Parathyroid adenoma (tissue), 2 donors: ENCODE data around the gene PCNX2.

Experiments
- H2AFZ ChIP-seq: fragments of 300-600 bp; sonication (generic); one replicate; pipeline ENCODE4 v1.7.0; 2017; ENCODE audit warnings: antibody characterized with exemption, mild to moderate bottlenecking
- H3K27ac ChIP-seq: fragments of 300-600 bp; sonication (generic); one replicate; pipeline ENCODE4 v1.7.0; 2017
- H3K27me3 ChIP-seq: fragments of 300-600 bp; sonication (generic); one replicate; pipeline ENCODE4 v1.7.0; 2017; ENCODE audit warnings: low read length; ENCODE audit not compliant: control insufficient read depth, insufficient read depth
- H3K36me3 ChIP-seq: fragments of 300-600 bp; sonication (generic); one replicate; pipeline ENCODE4 v1.7.0; 2017; ENCODE audit warnings: low read length; ENCODE audit not compliant: control insufficient read depth, insufficient read depth
- H3K4me1 ChIP-seq: fragments of 300-600 bp; sonication (generic); one replicate; pipeline ENCODE4 v1.7.0; 2017; ENCODE audit warnings: control low read depth
- H3K4me2 ChIP-seq: fragments of 300-600 bp; sonication (generic); one replicate; pipeline ENCODE4 v1.7.0; 2017; ENCODE audit warnings: low read length
- H3K4me3 ChIP-seq: fragments of 300-600 bp; sonication (generic); one replicate; pipeline ENCODE4 v1.7.0; 2017; ENCODE audit warnings: low read depth, low read length
- H3K79me2 ChIP-seq: fragments of 300-600 bp; sonication (generic); one replicate; pipeline ENCODE4 v1.7.0; 2017; ENCODE audit warnings: control low read depth
- H3K9ac ChIP-seq: fragments of 300-600 bp; sonication (generic); one replicate; pipeline ENCODE4 v1.7.0; 2017; ENCODE audit warnings: mild to moderate bottlenecking
- H3K9me3 ChIP-seq: fragments of 300-600 bp; sonication (generic); one replicate; pipeline ENCODE4 v1.7.0; 2017; ENCODE audit warnings: low read length; ENCODE audit not compliant: control insufficient read depth
- TF ChIP-seq, protein P1 (sequence below): fragments of 300-600 bp; sonication (generic); IDR thresholded peaks from one replicate; pipeline ENCODE4 v1.7.0; 2017; ENCODE audit warnings: antibody characterized with exemption, mild to moderate bottlenecking
- donor health status: primary hyperparathyroidism.

Gene PCNX2

DNA sequence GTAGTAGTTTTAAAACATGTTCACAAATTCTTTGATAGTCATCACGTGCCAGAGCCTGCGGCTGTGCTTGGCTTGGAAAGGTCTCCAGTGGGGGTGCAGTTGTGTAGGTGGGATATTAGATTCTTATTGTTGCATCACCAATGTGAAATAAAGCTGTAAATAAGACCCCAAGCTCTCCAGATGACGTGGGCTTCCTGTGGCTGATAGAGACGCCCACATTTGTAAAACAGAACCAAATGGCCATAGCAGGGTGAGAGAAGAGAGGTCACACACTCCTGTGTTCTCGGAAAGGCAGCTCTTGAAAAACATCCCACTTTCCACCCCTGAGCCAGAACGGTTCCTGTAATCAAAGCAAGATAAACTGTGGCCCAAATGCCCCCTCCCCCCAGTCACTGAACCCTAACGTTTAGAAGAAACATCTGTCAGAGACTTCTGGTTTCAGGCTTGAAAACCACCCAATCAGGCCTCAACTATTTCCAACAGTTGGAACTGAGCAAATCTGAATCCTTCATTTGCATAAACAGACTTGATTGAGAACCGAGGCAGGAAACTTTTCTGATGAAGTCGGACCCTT lies 351.8 kb downstream of the PCNX2 start:
- Histone ChIP-seq H3K36me3 (no peaks in the 10 kb centered on the region), H3K27me3 (no peaks in the 10 kb centered on the region), H3K79me2 (no peaks in the 10 kb centered on the region), H3K4me3 (no peak overlapping the region), H3K9ac (no peak overlapping the region), H3K27ac (no peak overlapping the region), H3K9me3 (no peaks in the 10 kb centered on the region), H2AFZ (no peak overlapping the region), H3K4me1 (peaks cover 3% of the 10 kb centered on the region), H3K4me2 (no peak overlapping the region)
- TF ChIP-seq, protein P1, sequence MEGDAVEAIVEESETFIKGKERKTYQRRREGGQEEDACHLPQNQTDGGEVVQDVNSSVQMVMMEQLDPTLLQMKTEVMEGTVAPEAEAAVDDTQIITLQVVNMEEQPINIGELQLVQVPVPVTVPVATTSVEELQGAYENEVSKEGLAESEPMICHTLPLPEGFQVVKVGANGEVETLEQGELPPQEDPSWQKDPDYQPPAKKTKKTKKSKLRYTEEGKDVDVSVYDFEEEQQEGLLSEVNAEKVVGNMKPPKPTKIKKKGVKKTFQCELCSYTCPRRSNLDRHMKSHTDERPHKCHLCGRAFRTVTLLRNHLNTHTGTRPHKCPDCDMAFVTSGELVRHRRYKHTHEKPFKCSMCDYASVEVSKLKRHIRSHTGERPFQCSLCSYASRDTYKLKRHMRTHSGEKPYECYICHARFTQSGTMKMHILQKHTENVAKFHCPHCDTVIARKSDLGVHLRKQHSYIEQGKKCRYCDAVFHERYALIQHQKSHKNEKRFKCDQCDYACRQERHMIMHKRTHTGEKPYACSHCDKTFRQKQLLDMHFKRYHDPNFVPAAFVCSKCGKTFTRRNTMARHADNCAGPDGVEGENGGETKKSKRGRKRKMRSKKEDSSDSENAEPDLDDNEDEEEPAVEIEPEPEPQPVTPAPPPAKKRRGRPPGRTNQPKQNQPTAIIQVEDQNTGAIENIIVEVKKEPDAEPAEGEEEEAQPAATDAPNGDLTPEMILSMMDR, result no peak

DNA sequence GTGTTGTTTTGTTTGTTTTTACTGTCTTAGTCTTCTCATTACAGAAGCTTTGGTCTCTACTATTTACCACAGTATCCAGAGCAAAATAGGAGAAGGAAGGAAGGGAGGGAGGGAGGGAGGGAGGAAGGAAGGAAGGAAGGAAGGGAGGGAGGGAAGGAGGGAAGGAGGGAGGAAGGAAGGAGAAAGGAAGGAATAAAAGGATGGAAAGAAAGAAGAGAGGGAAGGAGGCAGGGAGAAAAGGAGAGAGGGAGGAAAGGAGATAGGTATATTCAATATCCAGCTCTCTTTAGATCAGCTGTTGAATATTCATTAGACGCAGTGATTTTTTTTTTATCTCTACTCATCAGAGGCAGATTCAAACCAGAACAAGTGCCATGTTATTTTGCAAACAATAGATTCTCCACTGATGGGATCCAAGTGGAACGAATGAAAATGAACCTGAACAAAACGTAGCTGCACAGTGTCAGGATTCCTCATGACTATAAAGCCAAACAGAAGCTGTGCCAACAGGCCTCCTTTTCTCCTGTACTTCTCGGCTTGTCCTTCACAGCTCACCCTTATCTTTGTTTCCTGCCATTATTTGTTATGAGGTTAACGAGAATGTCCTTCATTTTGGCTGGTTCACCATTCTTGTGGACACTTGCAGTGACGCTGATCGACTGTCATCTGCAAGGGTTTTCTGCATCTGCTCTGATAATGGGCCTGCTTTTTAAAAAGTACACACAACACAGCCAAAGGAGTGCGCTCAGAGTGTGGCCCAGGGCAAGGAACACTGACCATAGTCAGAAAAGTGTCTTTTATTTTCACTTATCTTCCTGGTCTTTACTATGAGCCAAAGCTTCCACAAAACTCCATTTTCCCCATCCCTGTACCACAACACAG lies 352.9 kb downstream of the PCNX2 start:
- Histone ChIP-seq H3K27me3 (no peaks in the 10 kb centered on the region), H3K4me1 (peaks cover 3% of the 10 kb centered on the region), H3K9me3 (no peaks in the 10 kb centered on the region), H3K9ac (no peak overlapping the region), H2AFZ (peak overlapping the region; percentile 56), H3K4me2 (peak overlapping the region; percentile 23), H3K79me2 (no peaks in the 10 kb centered on the region), H3K27ac (peak overlapping the region; percentile 15), H3K4me3 (no peak overlapping the region), H3K36me3 (no peaks in the 10 kb centered on the region)
- TF ChIP-seq, protein P1, result no peak

GRCh38 chr1:232940262-232940661 lies 355.3 kb downstream of the PCNX2 start:
- TF ChIP-seq, protein P1, result no peak
- no peaks in the 10 kb centered on the region for H3K9me3 ChIP-seq
- no peak overlapping the region for H3K4me2 ChIP-seq
- H3K27me3 ChIP-seq, result no peaks in the 10 kb centered on the region
- H3K4me3 ChIP-seq, result no peak overlapping the region
- no peak overlapping the region for H2AFZ ChIP-seq
- no peak overlapping the region for H3K9ac ChIP-seq
- no peak overlapping the region for H3K27ac ChIP-seq
- peaks cover 3% of the 10 kb centered on the region for H3K4me1 ChIP-seq
- no peaks in the 10 kb centered on the region for H3K36me3 ChIP-seq
- no peaks in the 10 kb centered on the region for H3K79me2 ChIP-seq

- H3K4me2 ChIP-seq, result no peak overlapping the region
- H3K27me3 ChIP-seq, result no peaks in the 10 kb centered on the region
- H3K4me1 ChIP-seq, result peaks cover 3% of the 10 kb centered on the region
- no peaks in the 10 kb centered on the region for H3K36me3 ChIP-seq
- no peaks in the 10 kb centered on the region for H3K79me2 ChIP-seq
- no peak overlapping the region for H3K4me3 ChIP-seq
- H3K9ac ChIP-seq, result no peak overlapping the region
- H2AFZ ChIP-seq, result no peak overlapping the region
- H3K9me3 ChIP-seq, result no peaks in the 10 kb centered on the region
- TF ChIP-seq, protein P1, result no peak
- H3K27ac ChIP-seq, result no peak overlapping the region
Measured at GRCh38 chr1:232939748-232940147, 355.8 kb downstream of the PCNX2 start.
